ENCODE results near the gene IQSEC3.
"Not testable (repeated sequence)": the region's sequence is repeated elsewhere in the genome, so short reads cannot be mapped to it uniquely, and the experiment has no call there.

Gene IQSEC3

GRCh38 chr12:66428-66781 lies at the start of gene IQSEC3:
TSS of gene IQSEC3 (plus strand) at chr12:66767. CDS start at chr12:66883, 116 bp downstream.
- not testable (repeated sequence) for DNase-seq

GRCh38 chr12:17370-18340 lies 48.9 kb upstream of the IQSEC3 start:
- not testable (repeated sequence) for DNase-seq

DNA sequence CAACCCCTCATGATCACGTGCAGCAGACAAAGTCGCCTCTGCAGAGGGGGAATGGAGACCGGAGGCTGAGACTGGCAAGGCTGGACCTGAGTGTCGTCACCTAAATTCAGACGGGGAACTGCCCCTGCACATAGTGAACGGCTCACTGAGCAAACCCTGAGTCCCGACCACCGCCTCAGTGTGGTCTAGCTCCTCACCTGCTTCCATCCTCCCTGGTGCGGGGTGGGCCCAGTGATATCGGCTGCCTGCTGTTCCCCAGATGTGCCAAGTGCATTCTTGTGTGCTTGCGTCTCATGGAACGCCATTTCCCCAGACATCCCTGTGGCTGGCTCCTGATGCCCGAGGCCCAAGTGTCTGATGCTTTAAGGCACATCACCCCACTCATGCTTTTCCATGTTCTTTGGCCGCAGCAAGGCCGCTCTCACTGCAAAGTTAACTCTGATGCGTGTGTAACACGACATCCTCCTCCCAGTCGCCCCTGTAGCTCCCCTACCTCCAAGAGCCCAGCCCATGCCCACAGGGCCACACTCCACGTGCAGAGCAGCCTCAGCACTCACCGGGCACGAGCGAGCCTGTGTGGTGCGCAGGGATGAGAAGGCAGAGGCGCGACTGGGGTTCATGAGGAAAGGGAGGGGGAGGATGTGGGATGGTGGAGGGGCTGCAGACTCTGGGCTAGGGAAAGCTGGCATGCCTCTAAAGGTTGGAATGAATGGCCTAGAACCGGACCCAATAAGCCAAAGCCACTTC lies 47.6 kb upstream of the IQSEC3 start:
- not testable (repeated sequence) for DNase-seq

- peak; percentile 13 for DNase-seq
These were observed 46.7 kb upstream of the IQSEC3 start for GRCh38 chr12:19906-20305.

DNA sequence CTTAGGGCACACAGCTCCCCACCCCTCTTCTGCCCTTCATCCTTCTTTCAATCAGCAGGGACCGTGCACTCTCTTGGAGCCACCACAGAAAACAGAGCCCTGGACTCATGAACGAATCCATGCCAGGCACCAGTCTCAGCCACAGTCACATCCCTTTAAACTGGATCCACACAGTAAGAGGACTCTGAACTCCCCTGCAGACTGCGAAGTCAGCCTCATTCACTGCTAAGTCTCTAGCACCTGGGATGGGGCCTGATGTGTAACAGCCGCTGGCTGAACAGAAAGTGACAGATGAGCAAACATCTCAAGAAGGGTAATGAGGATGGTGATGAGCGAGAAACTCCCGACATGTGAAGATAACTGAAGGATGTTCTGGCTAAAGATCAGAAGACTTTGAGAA lies 45.8 kb upstream of the IQSEC3 start:
- peak; percentile 38 for DNase-seq

DNA sequence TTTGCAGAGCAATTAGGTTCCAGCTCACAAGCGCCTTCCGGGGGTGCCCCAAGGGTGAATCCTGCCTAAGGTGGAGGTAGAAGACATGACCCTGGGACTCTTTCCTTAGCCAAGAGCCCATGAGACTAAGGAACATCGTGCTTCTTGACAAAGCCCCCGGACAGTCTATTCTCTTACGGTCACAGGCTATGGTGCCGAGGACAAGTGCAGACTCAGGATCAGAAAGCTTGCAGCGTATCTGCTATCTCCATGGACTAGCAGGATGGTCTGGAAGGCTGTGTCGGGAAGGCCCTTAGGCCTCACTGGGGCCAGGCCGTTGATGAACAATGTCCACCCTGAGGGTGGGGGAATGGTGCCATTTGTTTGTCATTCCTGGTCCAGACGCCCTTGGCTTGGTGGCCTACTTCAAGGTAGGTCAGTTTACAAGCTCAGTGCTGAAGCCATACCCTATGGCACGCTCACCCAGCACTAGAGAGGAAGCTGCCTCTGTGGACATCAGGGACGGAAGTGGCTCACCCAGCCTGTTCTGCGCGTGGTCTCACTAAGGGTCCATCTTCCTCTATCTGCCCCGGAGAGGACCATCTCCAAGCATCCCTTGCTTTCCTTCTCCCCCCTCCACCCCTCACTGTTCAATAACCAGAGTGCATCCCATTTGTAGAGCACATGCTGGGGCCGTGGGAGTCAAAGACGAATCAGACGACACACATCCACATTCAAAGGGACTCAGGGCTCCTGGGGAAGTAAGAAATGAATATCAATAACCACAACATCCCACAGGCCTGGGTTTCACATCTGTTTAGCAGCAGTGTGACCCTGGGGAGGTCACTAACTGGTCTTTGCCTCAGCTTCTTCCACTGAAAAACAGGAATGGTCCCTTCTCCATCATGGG lies 45.0 kb upstream of the IQSEC3 start:
- peak; percentile 18 for DNase-seq

- peak; percentile 17 for DNase-seq
These were observed 44.4 kb upstream of the IQSEC3 start for GRCh38 chr12:22190-22529.

- no peak for DNase-seq
These were observed 43.9 kb upstream of the IQSEC3 start for GRCh38 chr12:22530-23201.

DNA sequence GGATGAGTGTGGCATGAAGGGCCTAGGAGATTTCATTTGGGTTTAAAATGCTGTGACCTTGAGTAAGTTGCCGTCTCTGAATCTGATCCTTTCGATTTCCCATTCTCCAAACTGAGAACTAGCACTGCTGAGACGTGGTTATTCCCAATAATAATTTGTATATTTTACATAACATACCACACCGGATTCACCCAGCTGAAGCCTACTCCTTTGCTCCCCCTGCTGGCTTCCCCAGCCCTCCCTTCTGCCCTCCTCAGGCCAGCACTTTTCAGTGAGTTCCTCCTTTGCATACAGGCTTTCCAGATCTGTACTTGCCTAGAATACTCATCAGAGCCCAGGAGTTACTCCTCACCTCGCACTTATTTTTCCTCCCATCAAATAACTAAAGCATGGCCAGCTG lies 38.7 kb upstream of the IQSEC3 start:
- DNase-seq = not testable (repeated sequence)

DNA sequence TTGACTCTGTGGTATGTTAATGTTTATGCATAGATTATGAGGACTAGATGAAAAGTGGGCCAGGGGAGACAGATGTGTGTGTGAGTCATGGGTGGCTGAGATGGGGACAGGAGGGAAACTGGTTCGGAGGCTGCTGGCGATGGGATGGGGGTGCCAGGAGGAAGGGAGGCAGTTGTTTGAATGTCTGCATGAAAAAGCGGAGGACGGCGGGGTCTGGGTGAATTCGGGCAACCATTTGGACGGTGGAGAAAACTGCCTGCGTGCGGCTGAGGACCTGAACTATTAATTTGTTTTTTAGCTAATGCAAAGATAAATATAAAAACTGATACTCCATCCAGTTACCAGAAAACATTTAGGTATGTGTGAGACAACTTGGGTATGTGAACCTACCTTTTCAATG lies 27.8 kb upstream of the IQSEC3 start:
- not testable (repeated sequence) for DNase-seq

DNA sequence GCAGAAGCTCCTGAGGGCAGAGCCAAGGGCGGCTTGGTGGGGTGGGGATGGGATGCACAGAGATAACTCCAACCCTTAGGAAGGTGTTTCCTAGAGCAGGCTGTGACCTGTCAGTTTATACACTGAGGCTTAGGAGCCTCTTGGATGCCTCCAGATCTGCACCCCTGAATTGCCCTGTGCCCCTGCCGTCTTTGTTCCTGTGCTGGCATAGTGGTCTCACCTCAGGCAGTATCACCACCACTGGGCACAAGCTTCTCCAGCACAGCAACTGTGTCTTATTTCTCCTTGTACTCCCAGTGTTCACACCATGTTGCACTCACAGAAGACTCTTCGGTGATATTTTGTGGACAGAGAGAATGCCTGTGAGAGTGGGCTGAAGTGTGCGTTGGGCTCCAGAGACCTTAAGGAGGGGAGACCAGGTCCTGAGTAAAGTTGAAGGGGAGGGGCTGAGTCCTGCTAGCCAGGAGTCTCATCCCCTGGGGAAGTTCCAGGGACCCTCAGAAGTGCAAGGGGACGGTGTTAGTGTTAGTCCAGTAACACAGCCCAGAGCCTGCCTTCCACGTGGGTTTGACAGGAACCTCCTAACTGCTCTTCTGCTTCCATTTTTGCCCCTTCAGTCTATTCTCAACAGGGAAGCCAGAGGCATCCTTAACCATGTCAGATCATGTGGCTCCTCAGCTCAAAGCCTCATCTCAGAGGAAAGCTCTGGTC lies 26.9 kb upstream of the IQSEC3 start:
- DNase-seq = not testable (repeated sequence)

GRCh38 chr12:44352-44751 lies 22.2 kb upstream of the IQSEC3 start:
- DNase-seq = not testable (repeated sequence)

- not testable (repeated sequence) for DNase-seq
These were observed 21.2 kb upstream of the IQSEC3 start for GRCh38 chr12:45235-45990.

- DNase-seq = not testable (repeated sequence)
These were observed 20.6 kb upstream of the IQSEC3 start for GRCh38 chr12:45991-46358.

DNA sequence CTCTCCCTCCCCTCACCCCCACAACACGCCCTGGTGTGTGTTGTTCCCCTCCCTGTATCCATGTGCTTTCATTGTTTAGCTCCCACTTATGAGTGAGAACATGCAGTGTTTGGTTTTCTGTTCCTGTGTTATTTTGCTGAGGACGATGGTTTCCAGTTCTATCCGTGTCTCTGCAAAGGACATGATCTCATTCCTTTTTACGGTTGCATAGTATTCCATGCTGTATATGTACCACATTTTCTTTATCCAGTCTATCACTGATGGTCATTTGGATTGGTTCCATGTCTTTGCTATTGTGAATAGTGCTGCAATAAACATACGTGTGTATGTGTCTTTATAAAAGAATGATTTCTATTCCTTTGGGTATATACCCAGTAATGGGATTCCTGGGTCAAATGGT lies 20.0 kb upstream of the IQSEC3 start:
- not testable (repeated sequence) for DNase-seq

- DNase-seq = not testable (repeated sequence)
These were observed 18.8 kb upstream of the IQSEC3 start for GRCh38 chr12:47699-48226.

DNA sequence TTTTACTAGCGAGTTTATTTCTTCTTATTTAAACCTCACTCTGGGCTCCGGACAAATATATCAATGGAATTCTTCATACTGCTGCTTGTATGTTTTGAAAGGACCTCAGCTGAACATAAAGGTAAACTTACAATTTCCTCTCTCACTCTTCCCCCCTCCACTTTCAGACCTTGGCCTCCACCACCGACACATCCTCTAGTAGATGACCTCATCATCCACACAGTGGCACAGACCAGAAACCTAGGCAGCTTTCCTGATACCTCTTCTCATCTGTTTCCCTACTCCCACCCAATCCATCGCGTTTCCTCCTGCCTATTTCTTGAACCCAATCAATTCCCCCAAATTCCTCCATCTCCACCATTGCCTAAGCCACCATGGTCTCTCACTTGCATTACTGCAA lies 17.4 kb upstream of the IQSEC3 start:
- not testable (repeated sequence) for DNase-seq

DNA sequence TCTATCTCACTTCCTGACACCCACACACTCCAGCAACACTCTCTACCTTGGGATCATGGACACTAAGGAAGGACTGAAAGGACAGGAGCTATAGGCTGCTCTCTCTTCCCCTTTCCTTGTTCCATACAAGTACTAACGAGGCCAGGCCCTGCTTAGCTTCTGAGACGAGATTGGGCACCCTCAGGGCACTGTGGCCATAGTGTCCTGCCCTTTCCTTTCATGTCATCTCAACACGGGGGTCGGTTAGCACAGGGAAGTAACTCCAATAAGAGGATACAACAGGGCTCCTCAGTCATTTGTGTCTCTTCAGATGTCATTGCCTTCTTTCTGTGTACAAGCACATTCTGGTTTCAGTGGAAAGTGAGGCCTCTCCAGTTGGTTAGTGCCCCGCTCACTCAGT lies 15.5 kb upstream of the IQSEC3 start:
- not testable (repeated sequence) for DNase-seq

GRCh38 chr12:51962-52361 lies 14.6 kb upstream of the IQSEC3 start:
- DNase-seq = not testable (repeated sequence)

- DNase-seq = not testable (repeated sequence)
These were observed 13.4 kb upstream of the IQSEC3 start for GRCh38 chr12:52902-53734.
